SJCRH30 (cell line): Measurements from ENCODE around the gene USF2. TPM values are rescaled to one million over a fixed set of nuclear protein-coding genes. Genes with fewer than 3 reads are reported as not detected.
A peak's percentile ranks its signal among the peaks of the same experiment; 100 is the strongest.

Experiments used
- DNase-seq, 2 experiments: peaks; one replicate each; pipeline ENCODE4 v3.0.0-alpha.2; 2015 to 2020
- H3K27ac ChIP-seq: fragments of 250-450 bp; sonication (Bioruptor Pico); 2 replicates; pipeline ENCODE4 v1.5.1; 2020; ENCODE audit warnings: mild to moderate bottlenecking, moderate library complexity
- H3K27me3 ChIP-seq: fragments of 250-450 bp; sonication (Bioruptor Pico); 2 replicates; pipeline ENCODE4 v1.5.1; 2020; ENCODE audit warnings: mild to moderate bottlenecking, moderate library complexity
- H3K36me3 ChIP-seq: fragments of 250-450 bp; sonication (Bioruptor Pico); 2 replicates; pipeline ENCODE4 v1.5.1; 2020; ENCODE audit warnings: mild to moderate bottlenecking, moderate library complexity
- H3K4me1 ChIP-seq: fragments of 250-450 bp; sonication (Bioruptor Pico); 2 replicates; pipeline ENCODE4 v1.5.1; 2020; ENCODE audit warnings: mild to moderate bottlenecking, moderate library complexity
- H3K4me3 ChIP-seq: fragments of 250-450 bp; sonication (Bioruptor Pico); 2 replicates; pipeline ENCODE4 v1.5.1; 2020; ENCODE audit warnings: mild to moderate bottlenecking, moderate library complexity
- H3K9me3 ChIP-seq: fragments of 250-450 bp; sonication (Bioruptor Pico); replicated peaks from 2 replicates; pipeline ENCODE4 v1.5.1; 2020; ENCODE audit warnings: mild to moderate bottlenecking, moderate library complexity
- total RNA-seq: library from RNA; depleted of rRNA; stranded (reverse); fragments of >200 nt; shearing (Covaris generic); gene quantifications from 2 replicates; pipeline ENCODE4 v1.2.3, GENCODE V29; 2014

Gene USF2
- total RNA-seq, 1 experiment from 2014 or later: 104 TPM

- Histone ChIP-seq H3K27ac (no peak overlapping the region), H3K9me3 (no peaks in the 10 kb centered on the region), H3K4me1 (no peaks in the 10 kb centered on the region), H3K27me3 (peaks cover 6% of the 10 kb centered on the region; the same call in 1 of the 2 replicates), H3K4me3 (no peak overlapping the region), H3K36me3 (no peaks in the 10 kb centered on the region)
- no peak for DNase-seq
Measured at GRCh38 chr19:35253316-35254286, 15.2 kb upstream of the USF2 start.

GRCh38 chr19:35254341-35255297 is 14.1 kb upstream of the USF2 start:
- H3K27ac ChIP-seq: no peak overlapping the region
- no peaks in the 10 kb centered on the region for H3K9me3 ChIP-seq
- no peak overlapping the region for H3K4me3 ChIP-seq
- H3K27me3 ChIP-seq: peaks cover 6% of the 10 kb centered on the region; the same call in 1 of the 2 replicates
- DNase-seq: no peak
- no peaks in the 10 kb centered on the region for H3K36me3 ChIP-seq
- H3K4me1 ChIP-seq: no peaks in the 10 kb centered on the region

DNA sequence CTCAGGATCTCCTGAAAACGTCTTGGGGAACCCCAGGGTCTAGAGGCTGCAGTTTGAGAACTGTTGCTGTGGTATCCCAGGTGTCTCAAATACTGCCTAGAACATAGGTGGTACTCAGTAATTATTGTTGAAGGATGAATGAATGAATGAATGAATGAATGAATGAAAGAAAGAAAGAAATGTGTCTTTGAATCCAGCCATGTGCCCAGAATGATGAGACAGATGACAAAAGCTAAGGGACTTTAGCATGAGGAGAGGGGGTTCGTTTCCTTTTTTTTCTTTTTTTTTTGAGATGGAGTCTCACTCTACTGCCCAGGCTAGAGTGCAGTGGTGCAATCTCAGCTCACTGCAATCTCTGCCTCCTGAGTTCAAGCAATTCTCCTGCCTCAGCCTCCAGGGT is 12.2 kb upstream of the USF2 start:
- no peak overlapping the region for H3K4me3 ChIP-seq
- H3K27ac ChIP-seq: no peak overlapping the region
- no peaks in the 10 kb centered on the region for H3K36me3 ChIP-seq
- H3K4me1 ChIP-seq: no peaks in the 10 kb centered on the region
- H3K27me3 ChIP-seq: peaks cover 6% of the 10 kb centered on the region; the same call in 1 of the 2 replicates
- H3K9me3 ChIP-seq: no peaks in the 10 kb centered on the region
- DNase-seq: no peak

DNA sequence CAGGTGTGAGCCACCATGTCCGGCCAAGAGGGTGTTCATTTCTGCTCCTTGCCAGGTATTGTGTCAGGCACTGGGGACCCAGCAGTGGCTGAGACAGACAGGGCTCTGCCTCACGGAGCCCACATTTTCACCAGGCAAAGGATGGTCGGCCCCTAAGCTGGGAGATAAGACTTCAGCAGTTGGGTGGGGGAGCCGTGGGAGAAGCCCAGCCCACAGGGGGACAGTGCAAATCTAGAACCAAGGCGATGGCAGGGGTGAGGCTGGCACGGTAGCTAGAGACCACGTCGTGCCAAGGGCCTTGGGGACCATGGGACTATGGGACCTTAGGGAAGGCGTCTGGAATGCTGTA is 11.7 kb upstream of the USF2 start:
- DNase-seq: no peak
- Histone ChIP-seq H3K36me3 (no peaks in the 10 kb centered on the region), H3K9me3 (no peaks in the 10 kb centered on the region), H3K27ac (no peak overlapping the region), H3K4me1 (no peaks in the 10 kb centered on the region), H3K4me3 (no peak overlapping the region), H3K27me3 (peaks cover 6% of the 10 kb centered on the region; the same call in 1 of the 2 replicates)

GRCh38 chr19:35260694-35261304 is 8.0 kb upstream of the USF2 start:
- Histone ChIP-seq H3K4me3 (no peak overlapping the region), H3K36me3 (no peaks in the 10 kb centered on the region), H3K27ac (no peak overlapping the region), H3K9me3 (no peaks in the 10 kb centered on the region), H3K27me3 (peaks cover 2% of the 10 kb centered on the region; the same call in 1 of the 2 replicates), H3K4me1 (no peaks in the 10 kb centered on the region)
- DNase-seq: no peak

DNA sequence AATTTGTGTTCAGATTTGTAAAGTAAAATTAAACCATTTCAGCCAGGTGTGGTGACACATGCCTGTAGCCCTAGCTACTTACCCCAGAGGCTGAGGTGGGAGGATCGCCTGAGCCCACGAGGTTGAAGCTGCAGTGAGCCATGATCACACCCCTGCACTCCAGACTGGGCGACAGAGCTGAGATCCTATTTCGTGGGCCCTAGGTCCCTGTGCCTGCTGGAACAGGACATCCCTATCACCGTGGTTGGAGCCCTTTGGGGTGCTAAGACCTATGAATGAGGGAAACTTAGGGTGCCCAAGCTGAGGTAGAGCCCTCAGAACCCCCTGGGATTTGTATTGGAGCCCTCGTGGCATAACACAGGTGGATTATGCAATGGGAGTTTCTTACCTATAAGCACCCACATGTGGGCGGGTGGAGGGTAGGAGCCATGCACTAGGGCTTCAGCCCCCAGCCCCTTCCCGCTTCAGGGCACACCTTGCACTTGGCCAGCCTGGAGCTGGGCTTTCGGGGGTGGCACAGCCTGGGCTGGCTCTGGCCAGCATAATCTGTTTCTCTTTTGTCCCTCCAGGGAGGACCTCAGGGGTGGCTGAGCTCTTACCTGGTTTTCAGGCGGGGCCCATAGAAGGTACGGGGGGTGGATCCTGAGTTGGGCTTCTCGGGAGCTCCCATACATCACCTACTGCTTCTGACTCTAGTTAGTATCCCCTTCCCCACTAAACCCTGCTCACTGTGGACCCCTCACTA is 7.2 kb upstream of the USF2 start:
- Histone ChIP-seq H3K4me1 (no peaks in the 10 kb centered on the region), H3K27ac (no peak overlapping the region), H3K4me3 (no peak overlapping the region), H3K27me3 (no peaks in the 10 kb centered on the region), H3K36me3 (no peaks in the 10 kb centered on the region), H3K9me3 (no peaks in the 10 kb centered on the region)
- no peak for DNase-seq

DNA sequence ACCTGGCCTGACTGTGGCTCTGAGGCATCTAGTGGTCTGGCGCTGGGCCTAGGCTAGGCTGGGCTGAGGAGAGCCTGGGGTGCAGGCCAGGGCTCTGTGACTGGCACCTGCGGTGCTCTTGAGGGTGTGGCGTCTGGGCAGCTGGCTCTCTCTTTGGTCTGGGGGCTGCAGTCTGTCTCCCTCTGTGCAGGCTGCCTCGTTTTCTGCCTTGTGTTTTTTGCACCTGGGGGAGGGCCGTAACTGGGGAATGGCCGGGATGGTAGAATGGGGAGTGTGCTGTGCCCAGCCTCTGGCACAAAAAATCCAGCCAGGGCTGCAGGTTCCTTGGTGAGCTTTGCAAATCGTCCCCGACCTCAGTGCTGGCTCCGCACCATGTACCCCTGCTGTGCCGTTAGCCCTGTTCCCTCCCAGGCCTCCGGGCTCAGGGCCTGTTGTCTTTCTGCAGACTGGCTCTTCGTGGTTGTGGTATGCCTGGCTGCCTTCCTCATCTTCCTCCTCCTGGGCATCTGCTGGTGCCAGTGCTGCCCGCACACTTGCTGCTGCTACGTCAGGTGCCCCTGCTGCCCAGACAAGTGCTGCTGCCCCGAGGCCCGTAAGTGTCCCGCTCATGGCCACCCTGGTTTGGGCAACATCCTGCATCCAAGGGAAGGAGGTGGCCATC is 6.5 kb upstream of the USF2 start:
- DNase-seq: peak in 1 of 2 experiments; percentile 5
- H3K4me3 ChIP-seq: no peak overlapping the region
- no peak overlapping the region for H3K27ac ChIP-seq
- H3K4me1 ChIP-seq: no peaks in the 10 kb centered on the region
- no peaks in the 10 kb centered on the region for H3K9me3 ChIP-seq
- no peaks in the 10 kb centered on the region for H3K36me3 ChIP-seq
- H3K27me3 ChIP-seq: no peaks in the 10 kb centered on the region

DNA sequence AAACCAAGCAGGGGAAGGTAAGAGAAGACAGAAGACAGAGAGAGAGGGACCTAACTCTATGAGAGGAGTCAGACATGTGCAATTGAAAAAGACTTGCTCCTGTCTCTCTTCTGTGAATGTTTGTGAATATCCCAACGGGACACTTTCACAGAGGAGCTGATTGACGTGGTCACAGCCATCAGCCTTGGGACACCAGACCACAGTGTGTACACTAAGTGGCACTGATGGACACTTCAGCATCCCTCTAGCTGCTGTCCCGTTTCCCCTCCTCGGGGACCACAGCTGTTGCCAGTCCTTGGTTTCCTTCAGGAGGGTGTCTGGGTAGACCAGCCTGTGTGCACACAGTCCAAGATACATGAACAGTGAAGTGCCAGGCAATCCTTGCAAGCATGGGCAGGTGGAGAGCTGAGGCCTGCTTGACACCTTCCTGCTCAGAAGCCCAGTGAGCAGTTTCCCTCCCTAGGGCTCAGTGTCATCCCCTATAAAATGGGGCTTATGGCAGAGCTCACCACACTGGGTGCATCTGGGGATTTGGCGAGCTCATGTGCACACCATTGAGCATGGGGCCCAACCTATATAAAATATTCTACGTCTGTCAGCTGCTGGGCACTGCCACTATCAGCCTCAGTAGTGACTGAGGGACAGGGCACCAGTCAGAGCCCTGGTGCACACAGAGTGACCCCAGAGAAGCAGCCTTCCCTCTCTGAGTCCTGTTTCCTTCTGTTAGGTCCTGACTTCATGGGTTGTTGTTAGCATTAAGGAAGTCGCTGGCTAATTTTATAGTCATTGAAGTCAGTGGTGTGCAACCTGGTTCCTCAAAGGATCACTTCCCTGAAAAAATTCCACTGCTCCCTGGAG is 4.3 kb upstream of the USF2 start:
- Histone ChIP-seq H3K36me3 (no peaks in the 10 kb centered on the region), H3K4me3 (no peak overlapping the region), H3K9me3 (no peaks in the 10 kb centered on the region), H3K27ac (no peak overlapping the region), H3K4me1 (no peaks in the 10 kb centered on the region), H3K27me3 (no peaks in the 10 kb centered on the region)
- DNase-seq: peak in 1 of 2 experiments; percentile 4

- no peak overlapping the region for H3K4me3 ChIP-seq
- no peak for DNase-seq
- no peaks in the 10 kb centered on the region for H3K4me1 ChIP-seq
- no peaks in the 10 kb centered on the region for H3K27me3 ChIP-seq
- H3K27ac ChIP-seq: no peak overlapping the region
- H3K9me3 ChIP-seq: no peaks in the 10 kb centered on the region
- H3K36me3 ChIP-seq: no peaks in the 10 kb centered on the region
Measured at GRCh38 chr19:35265126-35265899, 3.4 kb upstream of the USF2 start.

DNA sequence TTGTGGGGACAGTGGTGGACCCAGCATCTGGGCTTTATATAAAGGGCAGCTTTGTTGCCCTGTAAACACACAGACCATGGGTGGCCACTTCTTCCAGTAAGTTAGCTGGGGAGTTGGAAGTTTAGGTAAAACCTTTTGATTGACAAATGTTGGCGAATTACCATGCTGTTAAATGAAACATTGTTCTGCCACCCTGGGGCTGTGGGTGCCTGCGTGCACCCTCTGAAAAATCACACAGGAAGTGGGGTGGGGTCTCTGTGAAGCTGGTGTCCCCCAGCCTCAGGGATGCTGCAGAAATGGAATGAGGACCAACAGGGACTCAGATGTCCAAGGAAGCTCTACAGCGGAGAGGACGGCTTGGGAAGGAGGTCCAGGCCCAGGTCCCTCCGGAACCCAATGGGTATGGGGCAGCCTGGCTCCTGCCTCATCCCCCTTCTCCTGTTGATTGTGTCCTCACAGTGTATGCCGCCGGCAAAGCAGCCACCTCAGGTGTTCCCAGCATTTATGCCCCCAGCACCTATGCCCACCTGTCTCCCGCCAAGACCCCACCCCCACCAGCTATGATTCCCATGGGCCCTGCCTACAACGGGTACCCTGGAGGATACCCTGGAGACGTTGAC is 2.8 kb upstream of the USF2 start:
- H3K27ac ChIP-seq: no peak overlapping the region
- H3K9me3 ChIP-seq: no peaks in the 10 kb centered on the region
- no peaks in the 10 kb centered on the region for H3K27me3 ChIP-seq
- no peak overlapping the region for H3K4me3 ChIP-seq
- H3K4me1 ChIP-seq: no peaks in the 10 kb centered on the region
- peak in 1 of 2 experiments; percentile 1 for DNase-seq
- peaks cover 5% of the 10 kb centered on the region for H3K36me3 ChIP-seq

- Histone ChIP-seq H3K36me3 (peaks cover 12% of the 10 kb centered on the region), H3K9me3 (no peaks in the 10 kb centered on the region), H3K27ac (peak overlapping the region; percentile 66), H3K4me3 (peak overlapping the region; percentile 99), H3K27me3 (no peaks in the 10 kb centered on the region), H3K4me1 (no peaks in the 10 kb centered on the region)
- peak; percentile 45 to 49 for DNase-seq
Measured at GRCh38 chr19:35266520-35267352, 2.0 kb upstream of the USF2 start.
